ENCODE data around the gene BORCS6. TPM values are rescaled to one million over a fixed set of nuclear protein-coding genes. Genes with fewer than 3 reads are reported as not detected.

Gene BORCS6
- total and polyA plus RNA-seq, 3 donors from 2014 or later: 8.5 to 10.4 (median 8.7) TPM

- intact Hi-C loops (cut with DNase I; ENCODE audit: low total_unique reads): no loop called here
- DNase-seq: peak; percentile 67
- H3K36me3 ChIP-seq (ENCODE audit: low read depth, missing control alignments): no peaks in the 10 kb centered on the region
- H3K4me1 ChIP-seq: peaks cover 15% of the 10 kb centered on the region
- peak overlapping the region; percentile 42 to 70 for H3K27ac ChIP-seq
- peak overlapping the region in 1 of 2 donors; percentile 55 for H3K4me3 ChIP-seq
- 29 to 46% methylated on average over 20 of the region's 20 CpGs for WGBS, 2 donors
- H3K27me3 ChIP-seq: no peaks in the 10 kb centered on the region
- TF ChIP-seq POLR2A (IDR thresholded peaks at IDR 0.05) (no peak), CTCF (IDR thresholded peaks at IDR 0.05) (no peak)
- H3K9me3 ChIP-seq: no peaks in the 10 kb centered on the region
Measured at GRCh38 chr17:8225813-8226535, 36.0 kb upstream of the BORCS6 start.

GRCh38 chr17:8224891-8225812, 35.2 kb upstream of the BORCS6 start:
- Histone ChIP-seq H3K27me3 (no peaks in the 10 kb centered on the region), H3K36me3 (ENCODE audit: low read depth, missing control alignments) (no peaks in the 10 kb centered on the region), H3K27ac (no peak overlapping the region), H3K4me3 (no peak overlapping the region), H3K9me3 (no peaks in the 10 kb centered on the region), H3K4me1 (peaks cover 15% of the 10 kb centered on the region)
- TF ChIP-seq CTCF (IDR thresholded peaks at IDR 0.05) (no peak), POLR2A (IDR thresholded peaks at IDR 0.05) (no peak)
- WGBS, 2 donors: 73 to 74% methylated on average over 26 of the region's 26 CpGs
- no peak for DNase-seq
- intact Hi-C loops (cut with DNase I; ENCODE audit: low total_unique reads): loop anchor here (5.0 kb wide), 1 partner anchor 38 kb away; no protein-coding TSS in a partner anchor

GRCh38 chr17:8223356-8224126, 33.6 kb upstream of the BORCS6 start:
- 4 to 5% methylated on average over 8 to 26 of the region's 27 CpGs for WGBS, 2 donors
- peak overlapping the region; percentile 74 to 86 for H3K4me3 ChIP-seq
- H3K27ac ChIP-seq: peak overlapping the region; percentile 99
- H3K9me3 ChIP-seq: no peaks in the 10 kb centered on the region
- no peaks in the 10 kb centered on the region for H3K27me3 ChIP-seq
- H3K36me3 ChIP-seq (ENCODE audit: low read depth, missing control alignments): no peaks in the 10 kb centered on the region
- no peak for TF ChIP-seq POLR2A (IDR thresholded peaks at IDR 0.05)
- TF ChIP-seq CTCF (IDR thresholded peaks at IDR 0.05): no peak
- DNase-seq: peak; percentile 56
- H3K4me1 ChIP-seq: peaks cover 15% of the 10 kb centered on the region
- intact Hi-C loops (cut with DNase I; ENCODE audit: low total_unique reads): loop anchor here (5.0 kb wide), 1 partner anchor 36 kb away; no protein-coding TSS in a partner anchor

DNA sequence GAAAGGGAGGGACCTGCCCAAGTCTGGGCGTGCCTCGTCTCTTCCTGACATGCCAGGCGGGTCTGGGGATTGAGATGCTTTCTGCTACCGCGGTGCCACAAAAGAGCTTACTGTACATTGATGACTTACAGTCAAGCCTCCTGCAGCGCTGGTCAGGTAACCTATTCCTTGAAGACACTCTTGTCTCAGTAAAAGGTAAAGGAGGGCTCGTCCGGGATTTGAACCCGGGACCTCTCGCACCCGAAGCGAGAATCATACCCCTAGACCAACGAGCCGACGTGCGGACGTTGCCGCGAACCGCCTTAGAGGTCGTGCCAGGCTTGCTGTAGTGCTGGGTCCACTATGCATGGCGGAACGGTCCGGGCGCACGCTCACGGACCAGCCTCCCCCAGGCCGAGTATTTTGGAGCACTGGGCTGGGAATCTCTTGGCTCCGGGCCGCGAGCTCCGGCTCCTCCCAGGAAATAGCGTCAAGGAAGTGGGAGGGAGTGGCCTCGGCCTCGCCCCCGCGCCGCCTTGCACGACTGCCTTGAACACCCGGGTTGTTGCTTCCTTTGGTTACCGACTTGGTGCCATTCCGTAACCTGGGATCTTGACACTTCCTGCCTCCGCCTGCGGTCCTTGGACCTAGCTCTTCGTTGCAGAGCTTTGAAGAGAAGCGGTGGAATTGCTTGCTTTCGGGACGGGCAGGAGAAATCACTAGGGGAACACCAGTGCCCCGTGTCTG, 32.8 kb upstream of the BORCS6 start:
- Histone ChIP-seq H3K36me3 (ENCODE audit: low read depth, missing control alignments) (no peaks in the 10 kb centered on the region), H3K27ac (peak overlapping the region; percentile 99), H3K27me3 (no peaks in the 10 kb centered on the region), H3K4me3 (peak overlapping the region; percentile 74 to 86), H3K9me3 (no peaks in the 10 kb centered on the region), H3K4me1 (peaks cover 15% of the 10 kb centered on the region)
- TF ChIP-seq CTCF (IDR thresholded peaks at IDR 0.05): peak in 1 of 3 experiments; percentile 4
- peak; percentile 50 for TF ChIP-seq POLR2A (IDR thresholded peaks at IDR 0.05)
- DNase-seq: peak; percentile 94
- intact Hi-C loops (cut with DNase I; ENCODE audit: low total_unique reads): loop anchor here (5.0 kb wide), 1 partner anchor 35 kb away; no protein-coding TSS in a partner anchor
- 0 to 1% methylated on average over 23 to 49 of the region's 49 CpGs for WGBS, 2 donors
